Endometrial microvascular endothelial cells (primary cell): ENCODE data around the gene IGFLR1. TPM values are rescaled to one million over a fixed set of nuclear protein-coding genes. Genes with fewer than 3 reads are reported as not detected.
"Not testable (repeated sequence)": the region's sequence is repeated elsewhere in the genome, so short reads cannot be mapped to it uniquely, and the experiment has no call there.

ENCODE experiments used
- in situ Hi-C: cut with HindIII; loops from 2 replicates; pipeline ENCODE4 v1.10.0; 2017; ENCODE audit warnings: low sequenced_read_pairs, low pct_unique_long_range_greater_than_20kb; ENCODE audit errors: inconsistent ontology term
- total RNA-seq: library from RNA; depleted of rRNA; stranded (reverse); fragments of >200 nt; gene quantifications from one replicate; pipeline ENCODE4 v1.2.3, GENCODE V29; 2015; ENCODE audit errors: inconsistent ontology term

IGFLR1 gene
- total RNA-seq, 1 donor from 2014 or later: 2.0 TPM

GRCh38 chr19:35693422-35693821 is 48.8 kb downstream of the IGFLR1 start:
- in situ Hi-C loops: no loop called here

DNA sequence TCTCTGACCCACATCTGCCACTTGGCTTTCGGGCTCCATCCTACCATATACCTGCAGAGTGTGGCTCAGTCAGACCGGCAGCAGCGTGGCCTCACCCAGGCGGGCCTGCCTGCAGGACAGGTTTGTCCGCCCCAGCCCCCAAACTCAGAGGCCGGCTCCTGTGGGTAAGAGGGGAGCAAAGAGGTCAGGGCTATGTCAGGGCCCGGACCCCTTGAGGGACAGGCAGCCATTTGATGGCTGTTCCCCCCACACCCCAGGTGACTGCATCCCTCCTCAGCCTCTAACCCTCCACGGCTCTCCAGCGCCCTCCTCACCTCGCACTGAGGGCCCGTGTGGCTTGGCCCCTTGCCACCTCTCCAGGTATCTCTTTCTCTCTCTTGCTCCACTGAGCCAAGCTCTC is 50.2 kb downstream of the IGFLR1 start:
- in situ Hi-C loops: no loop called here

- in situ Hi-C loops: not testable (repeated sequence)
These were observed 51.1 kb downstream of the IGFLR1 start for GRCh38 chr19:35691106-35691505.

DNA sequence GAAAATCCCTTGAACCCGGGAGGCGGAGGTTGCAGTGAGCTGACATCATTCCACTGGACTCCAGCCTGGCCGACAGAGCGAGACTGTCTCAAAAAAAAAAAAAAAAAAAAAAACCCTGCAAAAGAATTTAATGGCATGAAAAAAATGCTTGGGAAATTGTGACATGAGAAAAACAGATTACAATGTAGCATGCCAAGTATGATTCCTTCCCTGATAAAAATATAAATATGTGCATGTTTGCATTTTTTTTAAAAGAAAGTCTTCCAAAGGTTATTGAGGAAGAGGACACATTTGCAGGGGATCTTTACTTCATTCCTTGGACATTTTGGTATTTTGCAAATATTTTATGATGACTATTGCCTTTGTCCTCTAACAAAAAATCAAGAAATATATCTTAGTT is 52.4 kb downstream of the IGFLR1 start:
- in situ Hi-C loops: no loop called here

Other genes starting within 250 kb of the IGFLR1 start
- gene DMKN, start 228.8 kb downstream of the IGFLR1 start, total RNA-seq: not detected
- not detected for gene SBSN, start 214.1 kb downstream of the IGFLR1 start, total RNA-seq
- gene GAPDHS, start 209.0 kb downstream of the IGFLR1 start, total RNA-seq: not detected
- gene TMEM147, start 196.8 kb downstream of the IGFLR1 start, total RNA-seq: 87.1 TPM
- not detected for gene ATP4A, start 178.8 kb downstream of the IGFLR1 start, total RNA-seq
- not detected for gene PMIS2, start 156.3 kb downstream of the IGFLR1 start, total RNA-seq
- 20.8 TPM for gene HAUS5, start 129.7 kb downstream of the IGFLR1 start, total RNA-seq
- 84.6 TPM for gene RBM42, start 113.4 kb downstream of the IGFLR1 start, total RNA-seq
- gene ETV2, start 100.7 kb downstream of the IGFLR1 start, total RNA-seq: not detected
- gene COX6B1, start 94.1 kb downstream of the IGFLR1 start, total RNA-seq: 610 TPM
- not detected for gene UPK1A, start 75.9 kb downstream of the IGFLR1 start, total RNA-seq
- not detected for gene ZBTB32, start 37.9 kb downstream of the IGFLR1 start, total RNA-seq
- 11.1 TPM for gene KMT2B, start 24.4 kb downstream of the IGFLR1 start, total RNA-seq
- gene U2AF1L4, start 3.0 kb upstream of the IGFLR1 start, total RNA-seq: 7.4 TPM
- gene PSENEN, start 3.2 kb upstream of the IGFLR1 start, total RNA-seq: 36.0 TPM
- gene LIN37, start 6.1 kb upstream of the IGFLR1 start, total RNA-seq: 13.1 TPM
- not detected for gene HSPB6, start 14.6 kb upstream of the IGFLR1 start, total RNA-seq
- 7.2 TPM for gene PROSER3, start 15.7 kb upstream of the IGFLR1 start, total RNA-seq
- 0.19 TPM for gene ARHGAP33, start 33.1 kb upstream of the IGFLR1 start, total RNA-seq
- not detected for gene PRODH2, start 70.4 kb upstream of the IGFLR1 start, total RNA-seq
- not detected for gene NPHS1, start 110.1 kb upstream of the IGFLR1 start, total RNA-seq
- gene KIRREL2, start 114.5 kb upstream of the IGFLR1 start, total RNA-seq: not detected
- 9.4 TPM for gene APLP1, start 126.1 kb upstream of the IGFLR1 start, total RNA-seq
- 6.6 TPM for gene NFKBID, start 158.1 kb upstream of the IGFLR1 start, total RNA-seq
- not detected for gene HCST, start 160.1 kb upstream of the IGFLR1 start, total RNA-seq
- not detected for gene TYROBP, start 165.8 kb upstream of the IGFLR1 start, total RNA-seq
- 2.5 TPM for gene LRFN3, start 193.9 kb upstream of the IGFLR1 start, total RNA-seq